ENCODE results near the gene CACNA2D2. TPM values are rescaled to one million over a fixed set of nuclear protein-coding genes. Genes with fewer than 3 reads are reported as not detected.
A peak's percentile ranks its signal among the peaks of the same experiment; 100 is the strongest.

Gene CACNA2D2
- total and polyA plus RNA-seq, 4 donors = 0.10 to 0.19 (median 0.15) TPM

- no peaks in the 10 kb centered on the region for H3K27me3 ChIP-seq (ENCODE audit: control insufficient read depth in 4 of 4, insufficient read depth in 4 of 4, low read length in 3 of 4)
- H3K4me3 ChIP-seq (ENCODE audit: low read depth in 1 of 3, low read length in 3 of 3) = no peak overlapping the region
- no peak overlapping the region for H3K9ac ChIP-seq (ENCODE audit: low read depth in 1 of 2, low read length in 2 of 2)
- WGBS = 73% methylated on average over 7 of the region's 7 CpGs
- no peaks in the 10 kb centered on the region for H3K36me3 ChIP-seq (ENCODE audit: control insufficient read depth in 4 of 4, insufficient read depth in 3 of 4, low read depth in 1 of 4, low read length in 3 of 4)
- no peaks in the 10 kb centered on the region for H3K9me3 ChIP-seq (ENCODE audit: control insufficient read depth in 4 of 4, low read length in 3 of 4)
- H3K27ac ChIP-seq (ENCODE audit: low read depth in 1 of 2, low read length in 2 of 2) = no peak overlapping the region
- TF ChIP-seq SP1 (IDR thresholded peaks at IDR 0.05) = no peak
- no peak for DNase-seq (ENCODE audit: low spot score)
- H3K4me1 ChIP-seq (ENCODE audit: control insufficient read depth in 4 of 4, insufficient read depth in 4 of 4, low read length in 3 of 4) = peaks cover 3 to 16% (median 12%) of the 10 kb centered on the region in 4 donors
Observed at GRCh38 chr3:50441424-50442217, 61.8 kb downstream of the CACNA2D2 start.

- Histone ChIP-seq H3K4me3 (ENCODE audit: low read depth in 1 of 3, low read length in 3 of 3) (no peak overlapping the region), H3K9me3 (ENCODE audit: control insufficient read depth in 4 of 4, low read length in 3 of 4) (no peaks in the 10 kb centered on the region), H3K27me3 (ENCODE audit: control insufficient read depth in 4 of 4, insufficient read depth in 4 of 4, low read length in 3 of 4) (no peaks in the 10 kb centered on the region), H3K36me3 (ENCODE audit: control insufficient read depth in 4 of 4, insufficient read depth in 3 of 4, low read depth in 1 of 4, low read length in 3 of 4) (no peaks in the 10 kb centered on the region), H3K4me1 (ENCODE audit: control insufficient read depth in 4 of 4, insufficient read depth in 4 of 4, low read length in 3 of 4) (peaks cover 0 to 8% (median 0%) of the 10 kb centered on the region in 4 donors), H3K9ac (ENCODE audit: low read depth in 1 of 2, low read length in 2 of 2) (no peak overlapping the region), H3K27ac (ENCODE audit: low read depth in 1 of 2, low read length in 2 of 2) (no peak overlapping the region)
- TF ChIP-seq CTCF (IDR thresholded peaks at IDR 0.05; ENCODE audit: low read depth, low read length, missing input control) = peak; percentile 92
- TF ChIP-seq RAD21 (IDR thresholded peaks at IDR 0.05) = peak; percentile 89 to 95
- no peak for TF ChIP-seq NR2F2 (IDR thresholded peaks at IDR 0.05)
- peak in 1 of 2 donors; percentile 17 for TF ChIP-seq RXRA (IDR thresholded peaks at IDR 0.05)
- peak; percentile 86 for DNase-seq (ENCODE audit: low spot score)
- WGBS = 15% methylated on average over 5 of the region's 5 CpGs
Observed at GRCh38 chr3:50436114-50436674, 67.2 kb downstream of the CACNA2D2 start.

- WGBS = 34% methylated on average over 12 of the region's 12 CpGs
- Histone ChIP-seq H3K36me3 (ENCODE audit: control insufficient read depth in 4 of 4, insufficient read depth in 3 of 4, low read depth in 1 of 4, low read length in 3 of 4) (no peaks in the 10 kb centered on the region), H3K4me1 (ENCODE audit: control insufficient read depth in 4 of 4, insufficient read depth in 4 of 4, low read length in 3 of 4) (peaks cover 0 to 8% (median 0%) of the 10 kb centered on the region in 4 donors), H3K9ac (ENCODE audit: low read depth in 1 of 2, low read length in 2 of 2) (no peak overlapping the region), H3K4me3 (ENCODE audit: low read depth in 1 of 3, low read length in 3 of 3) (no peak overlapping the region), H3K27me3 (ENCODE audit: control insufficient read depth in 4 of 4, insufficient read depth in 4 of 4, low read length in 3 of 4) (no peaks in the 10 kb centered on the region), H3K27ac (ENCODE audit: low read depth in 1 of 2, low read length in 2 of 2) (no peak overlapping the region), H3K9me3 (ENCODE audit: control insufficient read depth in 4 of 4, low read length in 3 of 4) (no peaks in the 10 kb centered on the region)
- TF ChIP-seq ZBTB33 (IDR thresholded peaks at IDR 0.05) (no peak), NR2F2 (IDR thresholded peaks at IDR 0.05) (no peak)
- DNase-seq (ENCODE audit: low spot score) = no peak
Observed at GRCh38 chr3:50435371-50436113, 67.9 kb downstream of the CACNA2D2 start.

Data from liver (tissue), 9 donors.